NCI-H226 (cell line): Measurements from ENCODE around the gene ST14.
"Not testable (repeated sequence)": the region's sequence is repeated elsewhere in the genome, so short reads cannot be mapped to it uniquely, and the experiment has no call there.

Experiments used
- DNase-seq: peaks from one replicate; pipeline ENCODE4 v3.0.0-alpha.2; 2015

ST14 gene

GRCh38 chr11:130189492-130190210 is 30.1 kb downstream of the ST14 start:
- no peak for DNase-seq

- no peak for DNase-seq
These were observed 30.8 kb downstream of the ST14 start for GRCh38 chr11:130190371-130190881.

- DNase-seq: no peak
These were observed 32.3 kb downstream of the ST14 start for GRCh38 chr11:130191896-130192295.

GRCh38 chr11:130192845-130193267 is 33.3 kb downstream of the ST14 start:
- DNase-seq: no peak

- not testable (repeated sequence) for DNase-seq
These were observed 34.0 kb downstream of the ST14 start for GRCh38 chr11:130193551-130193950.

GRCh38 chr11:130194241-130195023 is 34.9 kb downstream of the ST14 start:
- DNase-seq: no peak

GRCh38 chr11:130197386-130198035 is 37.9 kb downstream of the ST14 start:
- no peak for DNase-seq

- DNase-seq: no peak
These were observed 38.7 kb downstream of the ST14 start for GRCh38 chr11:130198292-130198691.

GRCh38 chr11:130198964-130199363 is 39.4 kb downstream of the ST14 start:
- DNase-seq: no peak

GRCh38 chr11:130199792-130200191 is 40.2 kb downstream of the ST14 start:
- no peak for DNase-seq

GRCh38 chr11:130201026-130201425 is 41.4 kb downstream of the ST14 start:
- DNase-seq: no peak

GRCh38 chr11:130202009-130202817 is 42.6 kb downstream of the ST14 start:
- no peak for DNase-seq

GRCh38 chr11:130202818-130203689 is 43.5 kb downstream of the ST14 start:
- no peak for DNase-seq

- DNase-seq: no peak
These were observed 44.5 kb downstream of the ST14 start for GRCh38 chr11:130203766-130204702.

GRCh38 chr11:130204703-130205095 is 45.1 kb downstream of the ST14 start:
- no peak for DNase-seq

GRCh38 chr11:130206141-130206540 is 46.6 kb downstream of the ST14 start:
- DNase-seq: no peak

- DNase-seq: no peak
These were observed 48.9 kb downstream of the ST14 start for GRCh38 chr11:130208241-130209127.

- DNase-seq: no peak
These were observed 49.7 kb downstream of the ST14 start for GRCh38 chr11:130209128-130209932.
